Testis (tissue), 2 donors: ENCODE measurements around the gene DTNA.

ENCODE experiments used
- POLR2A ChIP-seq: fragments of 450-650 bp; IDR thresholded peaks from one replicate; pipeline ENCODE4 v1.6.1; 2017; ENCODE audit warnings: antibody characterized with exemption, mild to moderate bottlenecking, moderate library complexity
- TF ChIP-seq, protein P1 (sequence below), 3 experiments: fragments of 450-650 bp in 2 of 3; fragments of 200-600 bp in 1 of 3; sonication (generic) in 1 of 3; IDR thresholded peaks; one replicate each; pipeline ENCODE4 v1.5.1; 2016 to 2019; ENCODE audit warnings: antibody characterized with exemption in 3 of 3, mild to moderate bottlenecking in 2 of 3, moderate library complexity in 1 of 3

DNA sequence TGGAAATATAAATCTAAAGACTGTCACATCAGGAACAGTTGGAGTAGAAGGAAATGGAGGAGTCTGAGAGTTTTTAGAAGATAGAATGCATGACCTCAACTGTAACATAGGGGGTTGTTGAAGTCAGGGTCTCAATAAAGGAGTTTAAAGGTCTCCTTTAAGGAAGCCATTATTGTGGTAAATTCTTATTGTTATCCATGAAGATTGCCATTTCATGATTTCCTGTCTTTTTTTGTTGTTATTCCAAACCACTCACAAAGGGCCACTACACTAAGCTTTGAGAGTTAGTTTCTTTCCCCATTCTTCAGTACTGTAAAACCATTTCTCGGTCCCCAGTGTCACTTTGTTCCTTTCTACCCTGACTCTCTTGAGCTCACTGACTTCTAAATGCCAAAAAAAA lies 134.0 kb downstream of the DTNA start:
- TF ChIP-seq, protein P1, sequence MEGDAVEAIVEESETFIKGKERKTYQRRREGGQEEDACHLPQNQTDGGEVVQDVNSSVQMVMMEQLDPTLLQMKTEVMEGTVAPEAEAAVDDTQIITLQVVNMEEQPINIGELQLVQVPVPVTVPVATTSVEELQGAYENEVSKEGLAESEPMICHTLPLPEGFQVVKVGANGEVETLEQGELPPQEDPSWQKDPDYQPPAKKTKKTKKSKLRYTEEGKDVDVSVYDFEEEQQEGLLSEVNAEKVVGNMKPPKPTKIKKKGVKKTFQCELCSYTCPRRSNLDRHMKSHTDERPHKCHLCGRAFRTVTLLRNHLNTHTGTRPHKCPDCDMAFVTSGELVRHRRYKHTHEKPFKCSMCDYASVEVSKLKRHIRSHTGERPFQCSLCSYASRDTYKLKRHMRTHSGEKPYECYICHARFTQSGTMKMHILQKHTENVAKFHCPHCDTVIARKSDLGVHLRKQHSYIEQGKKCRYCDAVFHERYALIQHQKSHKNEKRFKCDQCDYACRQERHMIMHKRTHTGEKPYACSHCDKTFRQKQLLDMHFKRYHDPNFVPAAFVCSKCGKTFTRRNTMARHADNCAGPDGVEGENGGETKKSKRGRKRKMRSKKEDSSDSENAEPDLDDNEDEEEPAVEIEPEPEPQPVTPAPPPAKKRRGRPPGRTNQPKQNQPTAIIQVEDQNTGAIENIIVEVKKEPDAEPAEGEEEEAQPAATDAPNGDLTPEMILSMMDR (IDR thresholded peaks at IDR 0.05) = no peak
- no peak for TF ChIP-seq POLR2A
